Psoas muscle (tissue), 8 donors: ENCODE data around the gene KRT34. TPM values are rescaled to one million over a fixed set of nuclear protein-coding genes. Genes with fewer than 3 reads are reported as not detected.

ENCODE experiments used
- ATAC-seq, 4 donors: fragments of 200-7000 bp; cut with Tn5 transposase; one replicate each; pipeline ENCODE4 v1.9.1; 2020; ENCODE audit warnings: moderate library complexity in 3 of 4, mild to moderate bottlenecking in 2 of 4
- DNase-seq, 2 donors: peaks; one replicate each; pipeline ENCODE4 v3.0.0-alpha.2; 2020
- H3K27ac ChIP-seq: fragments of 200-600 bp; one replicate; pipeline ENCODE4 v1.8.0; 2022
- H3K27me3 ChIP-seq, 3 donors: fragments of 200-600 bp in 1 of 3; one replicate each; pipeline versions ENCODE4 v1.6.1 to v1.8.0; 2013 to 2022; ENCODE audit warnings: low read length in 2 of 3, mild to moderate bottlenecking in 2 of 3, moderate library complexity in 1 of 3; ENCODE audit not compliant: insufficient read depth in 3 of 3
- H3K36me3 ChIP-seq, 2 donors: fragments of 200-600 bp in 1 of 2; one replicate each; pipeline versions ENCODE4 v1.6.1 to v1.8.0; 2013 to 2022; ENCODE audit warnings: low read depth in 1 of 2, mild to moderate bottlenecking in 1 of 2, moderate library complexity in 1 of 2; ENCODE audit not compliant: insufficient read depth in 1 of 2
- H3K4me1 ChIP-seq: fragments of 200-600 bp; one replicate; pipeline ENCODE4 v1.8.0; 2022
- H3K4me3 ChIP-seq: fragments of 200-600 bp; one replicate; pipeline ENCODE4 v1.8.0; 2022; ENCODE audit warnings: mild to moderate bottlenecking
- H3K9me3 ChIP-seq: fragments of 200-600 bp; one replicate; pipeline ENCODE4 v1.8.0; 2022
- WGBS, 3 donors: extraction: QIAGEN DNeasy Blood & Tissue Kit; methylation state at CpG; one replicate each; pipeline versions ENCODE4 v1.1.6 to v1.1.7; 2013; 5-methylcytosine and 5-hydroxymethylcytosine counted together
- intact Hi-C, 2 donors: fragments of 100-400 bp; cut with DNase I; formaldehyde crosslinking; loops; one replicate each; pipeline versions ENCODE4 v1.11.0 to v1.14.2; 2022
- polyA plus RNA-seq, 3 donors: library from polyadenylated mRNA; stranded (reverse); fragments of 200-250 nt; gene quantifications; one replicate each; pipeline ENCODE4 v1.2.3, GENCODE V29; 2013
- total RNA-seq, 4 donors: library from RNA; stranded (reverse); fragmentation: NEBNext Ultra II Directional in 2 of 4; extraction: Animal tissue kit (Norgen Biotek cat#: 25700) in 2 of 4; gene quantifications; one replicate each; pipeline versions ENCODE4 v1.2.1 to v1.2.4, GENCODE V29; 2021 to 2023
- TF ChIP-seq, protein P1 (sequence below): fragments of 200-600 bp; IDR thresholded peaks from one replicate; pipeline ENCODE4 v1.8.0; 2022; ENCODE audit warnings: antibody characterized with exemption
- donor health status: healthy with polysubstance abuse.
- donor health status: DM: no; HTN: no; CAD: no; lungs with moderate emphysema.
- donor health status: Bipolar disorder and iron deficiency.
- donor health status: healthy.
- donor health status: DM: yes; HTN: yes; CAD: no.
- donor health status: DM: no; HTN: no; CAD: no.
- donor health status: DM: no; HTN: no; CAD: no.
- donor health status: DM: yes; HTN: yes; CAD: no.

The KRT34 gene
- total and polyA plus RNA-seq, 7 donors, result not detected

DNA sequence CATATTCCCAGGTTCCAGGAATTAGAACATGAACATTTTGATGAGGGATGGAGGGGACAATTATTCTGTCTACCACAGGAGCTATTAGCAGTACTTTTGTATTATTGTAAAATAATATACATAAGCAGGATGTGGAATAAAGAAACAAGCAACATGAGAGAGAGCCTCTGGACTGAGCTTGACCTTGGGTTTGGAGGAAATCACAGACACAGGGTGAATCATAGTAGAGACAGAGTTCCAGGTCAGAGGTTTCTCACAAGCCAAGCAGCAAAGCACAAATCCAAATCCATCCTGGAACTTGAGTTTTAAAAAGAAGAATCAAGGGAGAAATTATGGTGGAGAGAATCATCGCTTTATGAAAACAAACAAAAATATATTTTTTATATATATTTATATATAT lies 10.2 kb upstream of the KRT34 start:
- Histone ChIP-seq H3K36me3 (no peaks in the 10 kb centered on the region), H3K27ac (no peak overlapping the region), H3K9me3 (no peaks in the 10 kb centered on the region), H3K4me3 (no peak overlapping the region), H3K27me3 (no peaks in the 10 kb centered on the region), H3K4me1 (no peaks in the 10 kb centered on the region)
- ATAC-seq, result no peak
- WGBS, 3 donors, result 96 to 100% (median 99%) methylated on average over 1 of the region's 1 CpG
- TF ChIP-seq, protein P1, sequence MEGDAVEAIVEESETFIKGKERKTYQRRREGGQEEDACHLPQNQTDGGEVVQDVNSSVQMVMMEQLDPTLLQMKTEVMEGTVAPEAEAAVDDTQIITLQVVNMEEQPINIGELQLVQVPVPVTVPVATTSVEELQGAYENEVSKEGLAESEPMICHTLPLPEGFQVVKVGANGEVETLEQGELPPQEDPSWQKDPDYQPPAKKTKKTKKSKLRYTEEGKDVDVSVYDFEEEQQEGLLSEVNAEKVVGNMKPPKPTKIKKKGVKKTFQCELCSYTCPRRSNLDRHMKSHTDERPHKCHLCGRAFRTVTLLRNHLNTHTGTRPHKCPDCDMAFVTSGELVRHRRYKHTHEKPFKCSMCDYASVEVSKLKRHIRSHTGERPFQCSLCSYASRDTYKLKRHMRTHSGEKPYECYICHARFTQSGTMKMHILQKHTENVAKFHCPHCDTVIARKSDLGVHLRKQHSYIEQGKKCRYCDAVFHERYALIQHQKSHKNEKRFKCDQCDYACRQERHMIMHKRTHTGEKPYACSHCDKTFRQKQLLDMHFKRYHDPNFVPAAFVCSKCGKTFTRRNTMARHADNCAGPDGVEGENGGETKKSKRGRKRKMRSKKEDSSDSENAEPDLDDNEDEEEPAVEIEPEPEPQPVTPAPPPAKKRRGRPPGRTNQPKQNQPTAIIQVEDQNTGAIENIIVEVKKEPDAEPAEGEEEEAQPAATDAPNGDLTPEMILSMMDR, result no peak
- DNase-seq, result no peak
- intact Hi-C loops, result no loop called here

DNA sequence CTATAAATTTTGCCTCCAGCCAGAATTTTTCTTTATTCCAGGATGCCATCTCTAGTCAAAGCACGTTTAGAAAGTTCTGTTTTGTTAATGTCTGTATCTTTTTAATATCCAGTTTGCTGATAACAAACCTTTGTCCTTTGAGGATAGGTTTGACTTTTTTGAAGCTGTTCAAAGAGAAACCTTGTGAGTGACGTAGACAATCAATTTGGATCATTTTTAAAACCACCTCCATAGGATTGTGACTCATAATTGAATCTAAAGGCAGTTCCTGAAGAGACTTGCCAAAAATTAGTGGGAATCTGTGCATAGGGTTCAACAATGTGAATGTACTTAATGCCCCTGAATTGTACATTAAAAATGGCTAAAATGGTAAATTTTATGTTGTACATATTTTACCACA lies 9.4 kb upstream of the KRT34 start:
- Histone ChIP-seq H3K4me3 (no peak overlapping the region), H3K27ac (no peak overlapping the region), H3K4me1 (no peaks in the 10 kb centered on the region), H3K9me3 (peaks cover 6% of the 10 kb centered on the region), H3K27me3 (no peaks in the 10 kb centered on the region), H3K36me3 (no peaks in the 10 kb centered on the region)
- no peak for DNase-seq
- WGBS, 3 donors, result 64 to 78% (median 72%) methylated on average over 2 of the region's 2 CpGs
- no peak for ATAC-seq
- intact Hi-C loops, result no loop called here
- TF ChIP-seq, protein P1, result no peak

DNA sequence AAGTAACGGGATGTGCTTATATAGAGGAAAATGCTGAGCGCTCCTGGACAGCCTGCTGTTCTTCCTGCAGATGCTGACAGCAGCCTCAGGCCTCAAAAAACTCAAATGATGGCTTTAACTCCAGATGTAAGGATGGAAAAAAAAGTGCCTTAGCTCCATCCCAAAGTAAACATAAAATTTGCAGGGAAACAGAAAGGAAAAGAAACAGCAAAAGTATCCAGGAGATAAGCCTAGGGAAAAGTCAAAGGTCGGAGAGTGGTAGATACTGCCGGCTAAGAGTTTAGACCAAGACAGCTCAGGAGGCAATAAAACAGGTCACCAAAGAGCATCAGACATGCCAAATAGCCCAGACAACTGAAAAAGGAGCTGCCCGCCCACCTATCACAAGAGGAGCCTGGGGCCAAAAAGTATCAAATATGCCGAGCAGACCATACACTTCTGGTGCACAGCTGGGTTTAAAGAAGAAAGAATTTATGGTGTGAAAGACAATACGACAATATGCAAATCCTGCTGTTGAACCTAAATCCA lies 8.4 kb upstream of the KRT34 start:
- intact Hi-C loops, result no loop called here
- Histone ChIP-seq H3K36me3 (no peaks in the 10 kb centered on the region), H3K4me3 (no peak overlapping the region), H3K9me3 (peaks cover 14% of the 10 kb centered on the region), H3K27ac (no peak overlapping the region), H3K27me3 (no peaks in the 10 kb centered on the region), H3K4me1 (no peaks in the 10 kb centered on the region)
- WGBS, 3 donors, result 60 to 68% (median 67%) methylated on average over 7 of the region's 7 CpGs
- DNase-seq, result no peak
- ATAC-seq, result no peak
- TF ChIP-seq, protein P1, result no peak

DNA sequence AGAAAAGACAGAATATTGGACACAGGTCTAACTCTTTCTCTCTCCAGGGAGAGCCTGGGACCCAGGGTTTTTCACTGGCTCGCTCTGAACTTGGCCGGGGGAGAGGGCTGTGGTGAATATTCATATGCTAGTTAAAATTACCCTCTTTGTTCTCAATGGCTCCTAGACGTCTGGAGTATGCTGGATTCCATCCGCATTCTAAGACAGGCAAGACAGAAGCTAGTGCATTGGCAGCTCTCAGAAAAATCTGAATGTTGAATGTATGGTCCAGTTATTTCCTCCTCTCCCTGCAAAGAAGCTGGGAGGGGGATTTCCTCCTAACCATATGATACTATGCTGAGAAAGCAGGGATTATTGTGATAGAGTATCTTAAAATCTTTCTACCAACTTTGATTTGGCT lies 5.6 kb upstream of the KRT34 start:
- TF ChIP-seq, protein P1, result no peak
- WGBS, 3 donors, result 73 to 80% (median 78%) methylated on average over 4 of the region's 4 CpGs

DNA sequence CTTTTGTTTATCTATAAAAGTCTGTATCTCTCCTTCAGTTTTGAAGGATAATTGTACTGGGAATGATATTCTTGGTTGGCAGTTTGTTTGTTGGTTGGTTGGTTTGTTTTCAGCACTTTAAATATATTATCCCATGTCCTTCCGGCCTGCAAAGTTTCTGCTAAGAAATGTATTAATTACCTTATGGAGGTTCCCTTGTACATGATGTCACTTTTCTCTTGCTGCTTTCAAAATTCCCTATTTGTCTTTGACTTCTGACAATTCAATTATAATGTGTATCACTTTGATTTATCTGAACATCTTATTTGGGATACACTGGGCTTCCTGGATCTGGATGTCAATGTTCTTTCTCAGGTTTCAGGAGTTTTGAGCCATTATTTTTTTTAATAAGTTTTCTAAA lies 4.1 kb upstream of the KRT34 start:
- no peak overlapping the region for H3K4me3 ChIP-seq
- H3K9me3 ChIP-seq, result peaks cover 14% of the 10 kb centered on the region
- TF ChIP-seq, protein P1, result no peak
- DNase-seq, result no peak
- H3K27me3 ChIP-seq, result no peaks in the 10 kb centered on the region
- no peak overlapping the region for H3K27ac ChIP-seq
- ATAC-seq, result no peak
- H3K36me3 ChIP-seq, result no peaks in the 10 kb centered on the region
- intact Hi-C loops, result no loop called here
- no peaks in the 10 kb centered on the region for H3K4me1 ChIP-seq
- WGBS, 3 donors, result 90 to 100% (median 97%) methylated on average over 1 of the region's 1 CpG

More for the DNA sequence above, 5.6 kb upstream of the KRT34 start:
- H3K27ac ChIP-seq, result no peak overlapping the region
- H3K9me3 ChIP-seq, result peaks cover 14% of the 10 kb centered on the region
- H3K27me3 ChIP-seq, result no peaks in the 10 kb centered on the region
- intact Hi-C loops, result no loop called here
- DNase-seq (no peak), ATAC-seq (no peak)
- H3K4me1 ChIP-seq, result no peaks in the 10 kb centered on the region
- no peak overlapping the region for H3K4me3 ChIP-seq
- H3K36me3 ChIP-seq, result no peaks in the 10 kb centered on the region
